GM19035 (cell line): ENCODE measurements around the gene PIAS3.
A peak's percentile ranks its signal among the peaks of the same experiment; 100 is the strongest.

Source experiments
- ATAC-seq: cut with Tn5 transposase; IDR thresholded peaks from one replicate; pipeline ENCODE4 v1.9.1; 2021; ENCODE audit not compliant: unreplicated experiment

PIAS3 gene

DNA sequence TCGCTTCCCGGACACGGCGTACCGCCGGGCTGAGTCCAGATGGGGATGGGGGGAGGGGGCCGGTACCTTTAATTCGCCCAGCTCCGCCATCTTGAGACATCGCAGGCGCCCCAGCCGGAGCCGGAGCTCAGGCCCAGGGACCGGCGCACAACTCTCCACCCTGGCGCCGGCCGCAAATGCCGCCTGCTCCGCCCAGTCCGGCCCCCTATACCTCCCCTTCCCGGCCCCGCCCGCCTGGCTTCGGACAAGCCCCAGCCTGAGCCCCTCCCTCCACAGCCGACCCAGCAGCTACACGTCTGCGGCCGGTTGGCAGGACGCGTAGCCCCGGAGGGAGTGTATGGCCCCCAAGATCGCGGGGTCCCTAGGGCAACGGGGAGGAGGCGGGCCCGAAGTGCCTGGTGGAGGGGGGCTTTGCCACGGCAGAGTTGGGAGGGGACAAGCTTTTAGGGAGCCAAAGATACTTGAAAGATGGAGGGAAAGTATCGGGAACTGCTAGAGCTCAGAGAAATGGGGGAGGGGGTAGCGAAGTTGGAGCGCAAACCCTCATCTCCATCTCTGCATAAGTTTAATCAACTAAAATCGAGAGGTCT, at the start of gene PIAS3:
Gene PIAS3, minus strand, starts transcription at position 181 of the 590 bp plus-strand sequence. Its CDS starts 91 bp downstream, at position 90.
- ATAC-seq = peak; percentile 76

DNA sequence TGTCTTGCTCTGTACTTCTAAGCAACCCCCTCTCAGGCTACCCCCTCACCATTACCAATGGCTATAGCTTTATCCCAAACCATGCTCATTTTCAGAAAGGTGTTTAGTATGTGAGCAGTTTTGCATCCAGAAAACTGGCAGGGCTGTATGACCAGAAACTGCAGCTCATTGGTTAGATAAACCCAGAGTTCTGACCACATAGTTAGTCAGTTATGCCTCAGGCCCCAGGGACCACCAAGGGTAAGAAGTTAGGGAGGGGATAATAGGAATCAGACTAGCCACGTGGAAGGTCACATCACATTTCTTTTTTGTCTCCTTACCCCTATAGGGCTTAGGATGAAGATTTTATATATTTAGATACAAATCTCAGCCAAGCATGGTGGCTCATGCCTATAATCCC, 49.8 kb upstream of the PIAS3 start:
- ATAC-seq = no peak

DNA sequence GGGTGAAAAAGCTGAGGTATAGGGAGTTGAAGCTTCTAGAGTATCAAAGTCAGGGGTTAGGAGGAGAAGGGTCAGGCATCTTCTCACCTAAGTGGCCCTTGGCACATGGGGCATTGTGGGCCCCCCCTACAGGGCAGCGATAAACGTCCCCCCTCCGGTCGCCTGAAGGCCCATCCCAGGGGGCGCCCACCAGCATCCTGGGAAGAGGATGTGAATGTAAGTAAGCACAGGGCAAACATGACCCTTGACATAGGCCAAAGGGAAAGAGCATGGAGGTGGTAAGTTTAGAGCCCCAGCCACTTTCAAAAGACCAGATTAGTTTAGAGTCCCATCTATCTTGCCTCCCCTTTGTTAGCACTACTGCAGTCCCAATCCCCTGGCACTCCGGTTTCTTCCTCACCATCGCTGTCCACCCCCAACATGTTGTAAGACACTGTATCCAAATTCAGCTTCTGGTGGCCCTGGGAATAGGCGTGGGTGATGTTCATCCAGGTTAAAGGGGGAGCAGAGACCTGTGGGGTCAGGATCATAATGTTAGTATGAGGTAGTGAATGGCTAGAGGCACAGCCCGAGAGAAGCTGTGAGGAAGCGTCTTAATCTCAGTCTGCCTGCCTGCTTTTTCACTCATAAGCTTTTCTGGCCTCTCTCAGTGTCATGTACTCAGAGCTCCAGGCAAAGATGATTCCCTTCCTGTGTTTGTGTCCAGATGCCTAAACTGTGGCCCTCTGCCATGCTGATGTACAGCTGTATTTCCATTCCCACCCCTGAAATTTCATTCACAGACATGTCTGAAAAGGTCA, 48.3 kb upstream of the PIAS3 start:
- no peak for ATAC-seq

- ATAC-seq = no peak
These were observed 42.6 kb upstream of the PIAS3 start for GRCh38 chr1:145901312-145902021.

DNA sequence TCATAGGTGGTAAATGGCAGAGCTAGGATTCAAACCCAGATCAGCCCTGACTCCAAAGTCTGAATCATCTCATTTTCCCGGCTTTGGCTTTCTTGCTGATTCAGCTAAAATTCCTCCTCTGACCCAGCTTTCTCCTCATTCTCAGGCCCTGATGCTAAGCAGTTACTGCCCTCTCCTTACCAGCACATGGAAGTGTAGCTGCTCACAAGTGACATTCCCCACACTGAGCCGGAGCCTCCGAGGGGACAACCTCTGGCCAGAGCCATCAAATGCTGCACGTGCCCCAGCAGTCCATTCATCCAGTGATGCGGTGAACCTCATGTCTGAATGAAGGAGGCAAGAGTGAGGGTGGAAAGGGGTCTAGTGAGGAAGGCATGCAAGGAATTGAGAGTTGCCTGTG, 39.9 kb upstream of the PIAS3 start:
- ATAC-seq = no peak

GRCh38 chr1:145897969-145898368, 39.1 kb upstream of the PIAS3 start:
- ATAC-seq = no peak

DNA sequence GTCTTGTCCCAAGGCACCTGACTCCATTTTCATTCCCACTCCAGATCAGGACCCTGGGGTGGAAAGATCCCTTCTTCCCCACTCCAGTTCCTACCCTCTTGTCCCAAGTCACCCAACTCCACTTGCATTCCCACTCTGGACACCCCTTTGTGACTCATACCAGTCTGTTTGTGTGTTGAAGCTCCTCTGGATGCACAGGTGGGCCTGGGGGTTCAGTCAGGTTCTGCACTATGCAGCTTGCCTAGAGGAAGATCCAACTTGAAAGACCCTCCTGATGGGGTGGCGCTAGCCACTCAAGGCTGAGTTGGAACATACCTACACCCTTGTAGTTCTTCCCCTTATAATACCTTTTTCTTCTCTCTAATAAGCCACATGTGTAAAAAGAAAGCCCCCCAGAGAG, 36.6 kb upstream of the PIAS3 start:
- ATAC-seq = no peak

- ATAC-seq = no peak
These were observed 34.6 kb upstream of the PIAS3 start for GRCh38 chr1:145893306-145894055.

- no peak for ATAC-seq
These were observed 33.7 kb upstream of the PIAS3 start for GRCh38 chr1:145892486-145893087.

DNA sequence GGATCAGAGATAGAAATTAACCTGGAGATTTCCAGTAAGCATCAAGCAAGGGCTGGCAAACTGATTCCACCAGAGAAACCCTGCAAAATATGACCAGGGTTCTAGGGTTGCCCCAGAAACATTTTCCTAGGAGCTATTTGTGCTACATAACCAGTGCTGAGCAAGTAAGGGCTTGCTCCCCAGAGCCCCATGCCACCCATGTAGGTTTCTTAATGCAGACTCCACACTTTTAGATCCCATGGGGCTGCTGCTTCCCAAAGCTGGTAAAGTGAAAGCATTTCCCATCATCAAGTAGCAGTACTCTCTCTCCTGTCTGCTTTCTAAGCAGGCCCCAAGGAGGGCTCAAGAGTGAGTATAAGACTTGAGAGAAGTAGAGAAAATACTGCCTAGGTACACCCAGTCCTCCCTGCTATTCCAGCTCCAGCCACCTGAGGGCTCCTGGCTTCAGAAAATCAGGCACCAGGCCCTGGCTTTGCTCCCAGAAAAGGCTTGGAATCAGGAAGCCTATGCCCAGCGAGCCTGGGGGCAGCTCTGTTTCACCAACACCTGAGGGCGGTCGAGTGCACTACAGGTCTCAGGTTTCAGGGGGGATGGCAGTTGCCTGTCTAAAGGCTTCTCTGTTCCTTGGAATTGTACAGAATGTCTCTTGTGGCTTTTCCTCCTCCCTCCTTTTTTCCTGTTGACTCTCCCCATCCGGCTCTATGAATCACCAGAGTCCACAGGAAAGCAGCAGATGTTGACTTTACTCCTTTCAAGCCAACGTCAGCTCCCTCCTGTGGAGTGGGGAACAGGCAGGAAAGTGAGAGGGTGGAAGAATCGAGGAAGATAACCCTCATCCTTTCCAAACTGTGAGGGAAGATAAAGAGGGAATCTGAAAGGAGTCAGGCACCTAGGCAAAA, 33.0 kb upstream of the PIAS3 start:
- no peak for ATAC-seq

- ATAC-seq = no peak
These were observed 32.3 kb upstream of the PIAS3 start for GRCh38 chr1:145891143-145891542.

- no peak for ATAC-seq
These were observed 30.8 kb upstream of the PIAS3 start for GRCh38 chr1:145889722-145890121.

- no peak for ATAC-seq
These were observed 28.8 kb upstream of the PIAS3 start for GRCh38 chr1:145887631-145888030.

DNA sequence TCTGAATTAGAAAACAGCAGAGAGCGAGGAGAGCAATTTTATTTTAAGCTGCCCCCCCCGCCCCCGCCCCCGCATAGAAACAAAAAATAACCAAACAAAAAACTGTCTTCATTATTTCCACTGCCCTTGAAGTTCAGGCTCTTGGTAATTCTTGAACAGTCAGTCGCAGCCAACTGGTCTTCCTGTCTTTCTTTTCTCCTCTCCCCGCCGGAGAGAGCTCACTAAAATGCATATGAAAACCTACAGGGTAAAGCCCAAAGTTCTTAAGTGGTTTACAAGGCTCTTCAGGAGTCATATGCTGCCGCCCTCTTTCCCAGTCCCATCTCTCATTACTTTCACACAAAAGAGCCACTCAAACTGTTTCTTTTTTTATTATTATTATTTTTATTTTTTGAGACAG, 27.9 kb upstream of the PIAS3 start:
- no peak for ATAC-seq

GRCh38 chr1:145886390-145886789, 27.5 kb upstream of the PIAS3 start:
- ATAC-seq = no peak

GRCh38 chr1:145885738-145886287, 26.9 kb upstream of the PIAS3 start, which contains the start of gene ANKRD35:
ANKRD35 (minus strand) TSS chr1:145885866; CDS start chr1:145885758, 108 bp downstream.
- ATAC-seq = peak; percentile 99

DNA sequence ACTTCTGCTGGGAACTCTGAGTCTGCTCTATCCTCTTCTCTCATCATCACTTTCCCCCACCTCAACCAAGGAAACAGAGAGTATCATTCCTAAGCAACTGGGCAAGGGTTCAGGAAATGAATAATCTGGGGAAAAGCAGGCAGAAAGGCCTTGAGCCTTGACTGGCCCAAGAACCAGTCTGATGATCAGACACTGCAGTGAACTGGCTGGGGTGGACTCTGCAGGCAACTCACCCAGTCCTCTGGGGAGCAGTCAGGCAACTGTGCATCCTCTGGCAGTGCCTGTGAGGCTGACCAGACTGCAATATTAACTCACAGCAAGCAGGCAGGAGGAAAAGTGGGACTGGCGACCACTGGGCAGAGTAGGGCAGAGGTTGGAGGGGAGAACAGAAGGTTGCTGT, 25.8 kb upstream of the PIAS3 start:
- ATAC-seq = no peak

DNA sequence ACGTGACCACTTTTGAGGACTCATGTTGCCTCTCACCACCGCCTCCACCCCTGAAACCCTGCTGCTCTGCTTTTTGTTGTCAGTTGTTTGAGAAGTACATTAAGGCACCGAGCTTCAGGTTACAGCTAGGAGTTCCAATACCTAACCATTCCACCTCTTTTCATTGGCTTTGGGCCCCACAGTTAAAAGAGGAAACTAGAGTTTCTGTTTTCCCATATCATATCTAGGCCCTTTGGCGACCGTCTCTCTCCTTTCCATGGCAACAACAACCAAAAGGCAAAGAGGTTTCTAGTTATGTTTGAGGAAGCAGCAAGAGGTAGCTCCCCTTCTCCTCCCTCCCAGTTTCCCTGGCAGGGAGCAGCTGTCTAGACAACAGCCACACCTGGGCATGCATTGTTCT, 20.9 kb upstream of the PIAS3 start:
- no peak for ATAC-seq

GRCh38 chr1:145878724-145879123, 19.8 kb upstream of the PIAS3 start:
- ATAC-seq = no peak
